SK-N-SH treated with all-trans-retinoic acid at 6 μM for 48 hours (cell line): ENCODE measurements around the gene ROM1.
A peak's percentile ranks its signal among the peaks of the same experiment; 100 is the strongest.

ENCODE experiments used
- ATAC-seq: fragments of 200-7000 bp; cut with Tn5 transposase; 3 replicates; pipeline ENCODE4 v1.9.1; 2020; ENCODE audit warnings: mild to moderate bottlenecking, moderate library complexity
- ARNTL ChIP-seq: fragments of 450-650 bp; formaldehyde crosslinking; IDR thresholded peaks from 2 replicates; pipeline ENCODE4 v1.5.0; 2020; ENCODE audit warnings: low read depth, mild to moderate bottlenecking, moderate library complexity, borderline replicate concordance
- CSDC2 ChIP-seq: fragments of 250-450 bp; sonication (Bioruptor Pico); IDR thresholded peaks from 2 replicates; pipeline ENCODE4 v1.5.0; 2020; ENCODE audit warnings: mild to moderate bottlenecking, moderate library complexity
- GLIS3 ChIP-seq: fragments of 250-450 bp; sonication (Bioruptor Pico); IDR thresholded peaks from 2 replicates; pipeline ENCODE4 v1.5.0; 2020; ENCODE audit warnings: mild to moderate bottlenecking, moderate library complexity
- OSR1 ChIP-seq: fragments of 250-450 bp; sonication (Bioruptor Pico); IDR thresholded peaks from 2 replicates; pipeline ENCODE4 v1.8.0; 2022; ENCODE audit warnings: moderate library complexity, mild to moderate bottlenecking, inconsistent platforms
- PPARA ChIP-seq: fragments of 250-450 bp; sonication (Bioruptor Pico); IDR thresholded peaks from 2 replicates; pipeline ENCODE4 v1.5.0; 2020; ENCODE audit warnings: mild to moderate bottlenecking, borderline replicate concordance
- RARB ChIP-seq: fragments of 250-450 bp; sonication (Bioruptor Pico); IDR thresholded peaks from 2 replicates; pipeline ENCODE4 v1.8.0; 2021; ENCODE audit warnings: mild to moderate bottlenecking, moderate library complexity
- SNAI2 ChIP-seq: fragments of 250-450 bp; sonication (Bioruptor Pico); IDR thresholded peaks from 2 replicates; pipeline ENCODE4 v1.5.0; 2020; ENCODE audit warnings: mild to moderate bottlenecking, moderate library complexity
- TCF4 ChIP-seq: fragments of 250-450 bp; sonication (Bioruptor Pico); IDR thresholded peaks from 2 replicates; pipeline ENCODE4 v1.8.0; 2021; ENCODE audit warnings: mild to moderate bottlenecking, moderate library complexity, borderline replicate concordance
- ZC3H10 ChIP-seq: fragments of 250-450 bp; sonication (Bioruptor Pico); IDR thresholded peaks from 2 replicates; pipeline ENCODE4 v1.5.1; 2021; ENCODE audit warnings: mild to moderate bottlenecking, moderate library complexity
- ZFP3 ChIP-seq: fragments of 250-450 bp; sonication (Bioruptor Pico); IDR thresholded peaks from 2 replicates; pipeline ENCODE4 v1.5.0; 2020; ENCODE audit warnings: mild to moderate bottlenecking, moderate library complexity
- ZFP30 ChIP-seq: fragments of 450-650 bp; formaldehyde crosslinking; IDR thresholded peaks from 2 replicates; pipeline ENCODE4 v1.5.0; 2022; ENCODE audit warnings: mild to moderate bottlenecking, moderate library complexity
- ZNF565 ChIP-seq: fragments of 450-650 bp; formaldehyde crosslinking; conservative IDR thresholded peaks from 2 replicates; pipeline ENCODE4 v1.5.0; 2020; ENCODE audit warnings: low read depth, mild to moderate bottlenecking, moderate library complexity
- ZNF70 ChIP-seq: fragments of 450-650 bp; formaldehyde crosslinking; IDR thresholded peaks from 2 replicates; pipeline ENCODE4 v1.5.0; 2020; ENCODE audit warnings: mild to moderate bottlenecking, moderate library complexity
- TF ChIP-seq, protein P1 (sequence below): fragments of 250-450 bp; sonication (Bioruptor Pico); IDR thresholded peaks from 2 replicates; pipeline ENCODE4 v1.8.0; 2021; ENCODE audit warnings: low read depth, mild to moderate bottlenecking, moderate library complexity, borderline replicate concordance
- TF ChIP-seq, protein P2 (sequence below): fragments of 250-450 bp; sonication (Bioruptor Pico); IDR thresholded peaks from 2 replicates; pipeline ENCODE4 v1.5.0; 2020; ENCODE audit warnings: mild to moderate bottlenecking, moderate library complexity
- TF ChIP-seq, protein P3 (sequence below): fragments of 250-450 bp; sonication (Bioruptor Pico); IDR thresholded peaks from 2 replicates; pipeline ENCODE4 v1.5.1; 2020; ENCODE audit warnings: low read depth, mild to moderate bottlenecking, moderate library complexity
- TF ChIP-seq, protein P4 (sequence below): fragments of 250-450 bp; sonication (Bioruptor Pico); IDR thresholded peaks from 2 replicates; pipeline ENCODE4 v1.5.1; 2021; ENCODE audit warnings: mild to moderate bottlenecking, moderate library complexity
- TF ChIP-seq, protein P5 (sequence below): fragments of 250-450 bp; sonication (Bioruptor Pico); IDR thresholded peaks from 2 replicates; pipeline ENCODE4 v1.8.0; 2020; ENCODE audit warnings: mild to moderate bottlenecking, moderate library complexity, borderline replicate concordance

ROM1 gene

DNA sequence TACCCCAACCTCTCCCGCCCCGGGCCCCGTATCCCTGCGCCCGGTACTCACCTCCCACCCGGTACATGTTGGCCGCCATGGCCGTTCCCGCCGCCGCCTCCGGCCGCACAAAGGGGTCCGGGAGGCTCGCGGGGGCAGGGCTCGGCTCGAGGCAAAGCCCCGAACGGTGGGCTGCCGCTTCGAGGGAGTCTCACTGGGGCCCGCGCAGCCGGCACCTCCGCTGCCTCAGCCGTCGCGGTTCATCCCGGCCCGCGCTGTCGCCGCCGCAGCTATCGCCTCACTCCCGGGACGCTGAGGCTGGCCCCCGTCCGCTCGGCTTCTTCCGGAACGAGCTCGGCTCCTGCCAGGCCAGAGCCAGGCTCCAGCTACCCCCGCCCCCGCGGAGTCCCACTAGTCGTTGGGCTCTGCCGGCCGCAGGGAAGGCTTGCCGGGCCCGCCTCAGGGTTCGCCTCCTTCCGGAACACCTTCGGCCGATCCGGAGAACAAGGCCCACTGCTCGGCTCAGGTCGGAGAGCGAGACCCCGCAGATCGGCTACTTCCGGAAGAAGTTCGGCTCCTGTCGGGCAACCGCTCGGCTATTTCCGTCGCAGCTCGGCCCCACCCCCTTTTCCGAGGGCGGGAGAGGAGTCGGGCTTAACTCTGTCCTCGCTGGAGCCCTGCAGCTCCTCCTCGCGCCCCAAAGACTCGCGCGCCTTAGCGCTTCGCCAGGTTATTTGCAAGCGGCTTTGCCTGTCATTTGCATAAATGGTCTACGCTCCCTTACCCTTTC is 11.5 kb upstream of the ROM1 start, which contains the start of gene MTA2:
MTA2 (minus strand) TSS at position 494 of the 769 bp plus-strand sequence; CDS start at position 79, 415 bp downstream.
- 0 out of 2 replicates have a peak, but pooled peaks have one; percentile 33 for TF ChIP-seq GLIS3 (CRISPR knock-in tag)
- TF ChIP-seq CSDC2 = no peak
- TF ChIP-seq, protein P1, sequence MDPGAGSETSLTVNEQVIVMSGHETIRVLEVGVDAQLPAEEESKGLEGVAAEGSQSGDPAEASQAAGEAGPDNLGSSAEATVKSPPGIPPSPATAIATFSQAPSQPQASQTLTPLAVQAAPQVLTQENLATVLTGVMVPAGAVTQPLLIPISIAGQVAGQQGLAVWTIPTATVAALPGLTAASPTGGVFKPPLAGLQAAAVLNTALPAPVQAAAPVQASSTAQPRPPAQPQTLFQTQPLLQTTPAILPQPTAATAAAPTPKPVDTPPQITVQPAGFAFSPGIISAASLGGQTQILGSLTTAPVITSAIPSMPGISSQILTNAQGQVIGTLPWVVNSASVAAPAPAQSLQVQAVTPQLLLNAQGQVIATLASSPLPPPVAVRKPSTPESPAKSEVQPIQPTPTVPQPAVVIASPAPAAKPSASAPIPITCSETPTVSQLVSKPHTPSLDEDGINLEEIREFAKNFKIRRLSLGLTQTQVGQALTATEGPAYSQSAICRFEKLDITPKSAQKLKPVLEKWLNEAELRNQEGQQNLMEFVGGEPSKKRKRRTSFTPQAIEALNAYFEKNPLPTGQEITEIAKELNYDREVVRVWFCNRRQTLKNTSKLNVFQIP (CRISPR knock-in tag) = no peak
- TF ChIP-seq TCF4 (CRISPR knock-in tag) = no peak

DNA sequence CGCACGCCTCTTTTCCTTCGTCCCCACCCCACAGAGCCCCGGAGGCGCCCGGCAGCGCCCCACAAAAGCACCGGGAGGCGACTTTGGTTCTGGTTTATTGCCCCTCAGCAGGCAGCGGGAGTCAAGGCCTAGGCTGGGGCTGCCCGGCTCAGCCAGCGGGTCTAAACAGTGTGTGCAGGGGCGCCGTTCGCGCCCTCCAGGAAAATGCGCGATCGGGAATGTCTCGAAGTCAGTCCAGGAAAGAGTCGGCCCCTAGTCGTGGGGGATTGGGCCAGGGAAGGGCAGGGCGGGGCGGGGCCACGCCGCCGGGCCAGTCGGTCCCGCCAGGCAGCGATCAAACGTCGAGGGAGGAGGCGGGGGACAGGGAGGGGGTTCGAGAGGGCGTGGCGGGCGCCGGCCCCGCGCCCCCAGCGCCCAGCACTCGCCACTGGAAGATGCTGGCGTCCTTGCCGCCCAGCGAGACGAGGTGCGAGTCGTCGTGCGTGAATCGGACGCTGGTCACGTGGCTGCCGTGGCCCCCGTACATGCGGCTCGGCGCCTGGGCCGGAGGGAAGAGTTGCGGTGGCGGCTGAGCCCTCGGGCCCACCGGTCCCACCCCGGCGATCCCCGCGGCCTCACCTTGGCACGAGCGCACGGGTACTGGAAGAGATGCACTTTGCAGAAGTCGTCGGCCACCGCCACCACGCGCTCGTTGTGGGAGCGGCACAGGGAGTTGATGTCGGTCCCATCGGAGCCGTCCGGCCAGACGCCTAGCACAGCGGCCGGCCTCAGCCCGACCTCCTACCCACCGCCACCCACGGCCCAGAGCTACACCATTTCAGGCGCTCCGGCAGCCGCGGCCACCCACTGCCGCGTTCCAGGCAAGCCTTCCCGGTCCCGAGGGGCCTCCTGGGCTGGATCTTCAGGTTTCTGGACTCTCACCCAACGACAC is 10.7 kb upstream of the ROM1 start:
- TF ChIP-seq CSDC2 (no peak), RARB (CRISPR knock-in tag) (no peak), PPARA (CRISPR knock-in tag) (no peak), TCF4 (CRISPR knock-in tag) (no peak), ZFP3 (CRISPR knock-in tag) (no peak), SNAI2 (no peak), OSR1 (CRISPR knock-in tag) (no peak), ARNTL (no peak)
- TF ChIP-seq, protein P2, sequence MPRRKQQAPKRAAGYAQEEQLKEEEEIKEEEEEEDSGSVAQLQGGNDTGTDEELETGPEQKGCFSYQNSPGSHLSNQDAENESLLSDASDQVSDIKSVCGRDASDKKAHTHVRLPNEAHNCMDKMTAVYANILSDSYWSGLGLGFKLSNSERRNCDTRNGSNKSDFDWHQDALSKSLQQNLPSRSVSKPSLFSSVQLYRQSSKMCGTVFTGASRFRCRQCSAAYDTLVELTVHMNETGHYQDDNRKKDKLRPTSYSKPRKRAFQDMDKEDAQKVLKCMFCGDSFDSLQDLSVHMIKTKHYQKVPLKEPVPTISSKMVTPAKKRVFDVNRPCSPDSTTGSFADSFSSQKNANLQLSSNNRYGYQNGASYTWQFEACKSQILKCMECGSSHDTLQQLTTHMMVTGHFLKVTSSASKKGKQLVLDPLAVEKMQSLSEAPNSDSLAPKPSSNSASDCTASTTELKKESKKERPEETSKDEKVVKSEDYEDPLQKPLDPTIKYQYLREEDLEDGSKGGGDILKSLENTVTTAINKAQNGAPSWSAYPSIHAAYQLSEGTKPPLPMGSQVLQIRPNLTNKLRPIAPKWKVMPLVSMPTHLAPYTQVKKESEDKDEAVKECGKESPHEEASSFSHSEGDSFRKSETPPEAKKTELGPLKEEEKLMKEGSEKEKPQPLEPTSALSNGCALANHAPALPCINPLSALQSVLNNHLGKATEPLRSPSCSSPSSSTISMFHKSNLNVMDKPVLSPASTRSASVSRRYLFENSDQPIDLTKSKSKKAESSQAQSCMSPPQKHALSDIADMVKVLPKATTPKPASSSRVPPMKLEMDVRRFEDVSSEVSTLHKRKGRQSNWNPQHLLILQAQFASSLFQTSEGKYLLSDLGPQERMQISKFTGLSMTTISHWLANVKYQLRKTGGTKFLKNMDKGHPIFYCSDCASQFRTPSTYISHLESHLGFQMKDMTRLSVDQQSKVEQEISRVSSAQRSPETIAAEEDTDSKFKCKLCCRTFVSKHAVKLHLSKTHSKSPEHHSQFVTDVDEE (CRISPR knock-in tag) = no peak
- TF ChIP-seq, protein P3, sequence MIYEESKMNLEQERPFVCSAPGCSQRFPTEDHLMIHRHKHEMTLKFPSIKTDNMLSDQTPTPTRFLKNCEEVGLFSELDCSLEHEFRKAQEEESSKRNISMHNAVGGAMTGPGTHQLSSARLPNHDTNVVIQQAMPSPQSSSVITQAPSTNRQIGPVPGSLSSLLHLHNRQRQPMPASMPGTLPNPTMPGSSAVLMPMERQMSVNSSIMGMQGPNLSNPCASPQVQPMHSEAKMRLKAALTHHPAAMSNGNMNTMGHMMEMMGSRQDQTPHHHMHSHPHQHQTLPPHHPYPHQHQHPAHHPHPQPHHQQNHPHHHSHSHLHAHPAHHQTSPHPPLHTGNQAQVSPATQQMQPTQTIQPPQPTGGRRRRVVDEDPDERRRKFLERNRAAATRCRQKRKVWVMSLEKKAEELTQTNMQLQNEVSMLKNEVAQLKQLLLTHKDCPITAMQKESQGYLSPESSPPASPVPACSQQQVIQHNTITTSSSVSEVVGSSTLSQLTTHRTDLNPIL (CRISPR knock-in tag) = no peak
- TF ChIP-seq, protein P4, sequence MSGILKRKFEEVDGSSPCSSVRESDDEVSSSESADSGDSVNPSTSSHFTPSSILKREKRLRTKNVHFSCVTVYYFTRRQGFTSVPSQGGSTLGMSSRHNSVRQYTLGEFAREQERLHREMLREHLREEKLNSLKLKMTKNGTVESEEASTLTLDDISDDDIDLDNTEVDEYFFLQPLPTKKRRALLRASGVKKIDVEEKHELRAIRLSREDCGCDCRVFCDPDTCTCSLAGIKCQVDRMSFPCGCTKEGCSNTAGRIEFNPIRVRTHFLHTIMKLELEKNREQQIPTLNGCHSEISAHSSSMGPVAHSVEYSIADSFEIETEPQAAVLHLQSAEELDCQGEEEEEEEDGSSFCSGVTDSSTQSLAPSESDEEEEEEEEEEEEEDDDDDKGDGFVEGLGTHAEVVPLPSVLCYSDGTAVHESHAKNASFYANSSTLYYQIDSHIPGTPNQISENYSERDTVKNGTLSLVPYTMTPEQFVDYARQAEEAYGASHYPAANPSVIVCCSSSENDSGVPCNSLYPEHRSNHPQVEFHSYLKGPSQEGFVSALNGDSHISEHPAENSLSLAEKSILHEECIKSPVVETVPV (CRISPR knock-in tag) = no peak
- TF ChIP-seq, all 23 proteins: peak for 0
- ATAC-seq = peak; percentile 14

More for the DNA sequence above, 11.5 kb upstream of the ROM1 start, which contains the start of gene MTA2:
- ATAC-seq = peak; percentile 92

DNA sequence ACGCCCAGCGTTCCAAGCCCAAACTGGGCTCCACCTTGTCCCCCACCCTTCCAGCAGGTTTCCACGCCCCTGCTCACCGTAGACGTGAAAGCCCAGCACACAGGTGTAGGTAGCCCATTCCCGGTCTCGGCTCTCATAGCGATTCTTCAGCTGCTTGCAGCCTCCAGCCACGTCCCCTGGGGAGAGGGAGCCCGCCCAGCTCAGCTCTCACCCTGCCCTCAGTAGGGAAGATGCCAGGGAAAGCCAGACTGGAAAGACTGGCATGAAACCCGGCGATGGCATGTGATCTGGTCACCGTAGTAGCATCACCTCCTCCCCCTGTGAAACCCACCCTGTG is 10.0 kb upstream of the ROM1 start:
- ATAC-seq = no peak
- TF ChIP-seq GLIS3 (CRISPR knock-in tag) (no peak), RARB (CRISPR knock-in tag) (no peak), ZNF70 (CRISPR knock-in tag) (no peak), SNAI2 (no peak), ZFP30 (no peak), ZC3H10 (no peak), ZNF565 (CRISPR knock-in tag) (no peak), ARNTL (no peak), PPARA (CRISPR knock-in tag) (no peak)
- TF ChIP-seq, protein P5, sequence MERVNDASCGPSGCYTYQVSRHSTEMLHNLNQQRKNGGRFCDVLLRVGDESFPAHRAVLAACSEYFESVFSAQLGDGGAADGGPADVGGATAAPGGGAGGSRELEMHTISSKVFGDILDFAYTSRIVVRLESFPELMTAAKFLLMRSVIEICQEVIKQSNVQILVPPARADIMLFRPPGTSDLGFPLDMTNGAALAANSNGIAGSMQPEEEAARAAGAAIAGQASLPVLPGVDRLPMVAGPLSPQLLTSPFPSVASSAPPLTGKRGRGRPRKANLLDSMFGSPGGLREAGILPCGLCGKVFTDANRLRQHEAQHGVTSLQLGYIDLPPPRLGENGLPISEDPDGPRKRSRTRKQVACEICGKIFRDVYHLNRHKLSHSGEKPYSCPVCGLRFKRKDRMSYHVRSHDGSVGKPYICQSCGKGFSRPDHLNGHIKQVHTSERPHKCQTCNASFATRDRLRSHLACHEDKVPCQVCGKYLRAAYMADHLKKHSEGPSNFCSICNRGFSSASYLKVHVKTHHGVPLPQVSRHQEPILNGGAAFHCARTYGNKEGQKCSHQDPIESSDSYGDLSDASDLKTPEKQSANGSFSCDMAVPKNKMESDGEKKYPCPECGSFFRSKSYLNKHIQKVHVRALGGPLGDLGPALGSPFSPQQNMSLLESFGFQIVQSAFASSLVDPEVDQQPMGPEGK (CRISPR knock-in tag) = no peak
- TF ChIP-seq, protein P1 (CRISPR knock-in tag) = no peak
- TF ChIP-seq, protein P2 (CRISPR knock-in tag) = no peak
- TF ChIP-seq, protein P4 (CRISPR knock-in tag) = no peak
